ENCODE data around the gene STARD3.

Gene STARD3

DNA sequence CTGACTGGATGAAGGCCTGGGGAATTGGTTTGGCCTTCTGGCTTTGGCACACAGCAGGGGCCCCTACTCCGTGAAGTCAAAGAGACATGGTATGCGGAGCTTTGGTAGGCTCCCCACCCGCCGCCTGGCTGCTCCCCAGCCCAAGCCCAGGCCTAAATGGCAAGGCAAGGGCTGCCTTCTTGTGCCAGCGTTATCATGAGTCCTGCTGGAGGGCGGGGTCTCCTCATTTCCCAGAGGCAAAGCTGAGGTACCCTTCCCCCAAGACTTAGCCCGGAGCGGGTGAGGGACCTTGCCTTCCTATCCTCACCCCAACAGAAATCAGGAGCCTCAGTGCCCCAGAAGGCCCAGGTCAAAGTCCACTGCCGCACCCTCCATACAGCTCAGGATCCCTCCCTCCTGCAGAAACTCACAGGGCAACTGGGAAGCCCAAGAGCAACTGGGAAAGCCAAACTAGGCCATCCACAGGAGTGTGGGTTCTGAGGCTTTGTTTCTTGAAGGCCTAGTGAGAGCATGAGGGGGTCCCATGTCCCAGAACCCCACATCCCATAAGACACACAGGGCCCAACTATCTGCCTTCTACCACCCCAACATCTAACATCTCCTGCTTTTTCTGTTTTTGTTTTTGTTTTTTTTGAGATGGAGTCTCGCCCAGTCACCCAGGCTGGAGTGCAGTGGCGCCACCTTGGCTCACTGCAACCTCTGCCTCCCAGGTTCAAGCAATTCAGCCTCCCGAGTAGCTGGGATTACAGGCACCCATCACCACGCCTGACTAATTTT, 41.6 kb downstream of the STARD3 start:
- H3K27me3 ChIP-seq (ENCODE audit: control insufficient read depth in 2 of 2, insufficient read depth in 2 of 2, low read length in 2 of 2): no peaks in the 10 kb centered on the region
- H3K4me1 ChIP-seq (ENCODE audit: control insufficient read depth in 2 of 2, insufficient read depth in 2 of 2, low read length in 2 of 2): peaks cover 47 to 55% of the 10 kb centered on the region in 2 donors
- peak overlapping the region in 1 of 2 donors; percentile 12 for H3K4me3 ChIP-seq (ENCODE audit: low read length in 2 of 2)
- peaks cover 2 to 13% of the 10 kb centered on the region in 2 donors for H3K36me3 ChIP-seq (ENCODE audit: control insufficient read depth in 2 of 2, insufficient read depth in 2 of 2, low read length in 2 of 2)
- H3K9ac ChIP-seq (ENCODE audit: low read depth in 1 of 2, low read length in 2 of 2): peak overlapping the region; percentile 48 to 54
- H3K9me3 ChIP-seq (ENCODE audit: control insufficient read depth in 2 of 2, low read length in 2 of 2): no peaks in the 10 kb centered on the region
- H3K27ac ChIP-seq (ENCODE audit: low read depth in 2 of 2, low read length in 2 of 2): peak overlapping the region; percentile 82 to 90

DNA sequence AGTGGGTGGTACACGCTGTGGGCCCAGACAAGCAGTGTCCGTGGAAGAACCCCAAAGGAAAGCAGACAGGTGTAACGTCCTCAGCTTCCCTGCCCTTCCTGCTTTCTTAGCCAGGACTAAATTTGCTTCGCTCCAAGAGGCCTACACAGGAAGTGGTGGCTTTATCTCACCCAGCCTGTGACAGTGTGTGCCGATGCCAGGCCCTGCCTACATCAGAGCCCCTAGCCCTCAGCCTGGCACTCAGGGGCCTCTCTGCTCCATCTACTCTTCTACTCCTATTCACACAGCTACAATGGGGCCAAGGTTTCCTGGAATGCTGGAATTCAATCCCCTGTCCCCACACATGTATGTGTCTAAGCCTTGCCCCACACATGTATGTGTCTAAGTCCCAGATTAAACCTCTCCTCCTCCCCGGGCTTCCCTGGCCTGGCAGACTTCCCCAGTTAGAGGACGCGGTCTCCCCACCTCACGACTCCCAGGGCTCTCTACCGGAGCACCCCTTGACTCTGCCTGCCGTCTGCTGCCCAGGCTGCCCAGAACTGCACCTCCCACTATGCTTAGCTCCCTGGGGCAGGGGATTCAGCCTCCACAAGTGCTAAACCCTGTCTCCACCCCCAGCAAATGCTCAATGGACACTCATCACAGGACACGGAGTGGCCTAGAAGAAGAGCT, 42.7 kb downstream of the STARD3 start:
- H3K9ac ChIP-seq (ENCODE audit: low read depth in 1 of 2, low read length in 2 of 2): peak overlapping the region; percentile 32 to 54
- H3K27ac ChIP-seq (ENCODE audit: low read depth in 2 of 2, low read length in 2 of 2): peak overlapping the region; percentile 82 to 90
- no peaks in the 10 kb centered on the region for H3K27me3 ChIP-seq (ENCODE audit: control insufficient read depth in 2 of 2, insufficient read depth in 2 of 2, low read length in 2 of 2)
- peaks cover 43 to 51% of the 10 kb centered on the region in 2 donors for H3K4me1 ChIP-seq (ENCODE audit: control insufficient read depth in 2 of 2, insufficient read depth in 2 of 2, low read length in 2 of 2)
- no peak overlapping the region for H3K4me3 ChIP-seq (ENCODE audit: low read length in 2 of 2)
- H3K36me3 ChIP-seq (ENCODE audit: control insufficient read depth in 2 of 2, insufficient read depth in 2 of 2, low read length in 2 of 2): peaks cover 10 to 20% of the 10 kb centered on the region in 2 donors
- no peaks in the 10 kb centered on the region for H3K9me3 ChIP-seq (ENCODE audit: control insufficient read depth in 2 of 2, low read length in 2 of 2)

DNA sequence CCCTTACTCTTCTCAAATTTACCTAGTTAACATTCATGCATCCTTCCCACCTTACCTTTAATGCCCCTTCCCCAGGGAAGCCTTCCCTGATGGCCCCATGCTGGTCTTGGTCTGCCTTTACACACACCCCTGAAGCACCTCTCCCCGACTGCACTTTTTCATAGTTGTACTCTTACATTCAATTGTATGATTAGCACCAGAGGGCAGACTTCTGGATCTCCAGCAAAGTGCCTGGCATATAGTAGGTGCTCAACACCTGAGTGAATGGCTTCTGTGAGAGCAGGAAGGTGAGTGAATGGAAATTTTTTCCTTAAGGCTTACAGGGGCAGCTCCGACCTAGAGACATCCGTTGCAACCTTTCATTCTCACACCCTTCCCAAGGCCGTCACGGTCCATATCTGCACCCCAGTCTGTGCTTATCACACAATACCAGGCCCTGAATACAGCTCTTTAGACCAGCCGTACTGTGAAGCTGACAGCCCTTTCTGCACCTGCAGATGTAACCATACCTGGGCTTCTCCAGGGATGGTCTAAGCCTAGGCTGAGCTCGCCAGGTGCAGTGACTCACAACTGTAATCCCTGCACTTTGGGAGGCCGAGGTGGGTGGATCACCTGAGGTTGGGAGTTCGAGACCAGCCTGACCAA, 46.5 kb downstream of the STARD3 start:
- Histone ChIP-seq H3K4me1 (ENCODE audit: control insufficient read depth in 2 of 2, insufficient read depth in 2 of 2, low read length in 2 of 2) (peaks cover 24 to 27% of the 10 kb centered on the region in 2 donors), H3K27ac (ENCODE audit: low read depth in 2 of 2, low read length in 2 of 2) (no peak overlapping the region), H3K36me3 (ENCODE audit: control insufficient read depth in 2 of 2, insufficient read depth in 2 of 2, low read length in 2 of 2) (peaks cover 12 to 25% of the 10 kb centered on the region in 2 donors), H3K9me3 (ENCODE audit: control insufficient read depth in 2 of 2, low read length in 2 of 2) (no peaks in the 10 kb centered on the region), H3K9ac (ENCODE audit: low read depth in 1 of 2, low read length in 2 of 2) (no peak overlapping the region), H3K27me3 (ENCODE audit: control insufficient read depth in 2 of 2, insufficient read depth in 2 of 2, low read length in 2 of 2) (no peaks in the 10 kb centered on the region), H3K4me3 (ENCODE audit: low read length in 2 of 2) (no peak overlapping the region)

DNA sequence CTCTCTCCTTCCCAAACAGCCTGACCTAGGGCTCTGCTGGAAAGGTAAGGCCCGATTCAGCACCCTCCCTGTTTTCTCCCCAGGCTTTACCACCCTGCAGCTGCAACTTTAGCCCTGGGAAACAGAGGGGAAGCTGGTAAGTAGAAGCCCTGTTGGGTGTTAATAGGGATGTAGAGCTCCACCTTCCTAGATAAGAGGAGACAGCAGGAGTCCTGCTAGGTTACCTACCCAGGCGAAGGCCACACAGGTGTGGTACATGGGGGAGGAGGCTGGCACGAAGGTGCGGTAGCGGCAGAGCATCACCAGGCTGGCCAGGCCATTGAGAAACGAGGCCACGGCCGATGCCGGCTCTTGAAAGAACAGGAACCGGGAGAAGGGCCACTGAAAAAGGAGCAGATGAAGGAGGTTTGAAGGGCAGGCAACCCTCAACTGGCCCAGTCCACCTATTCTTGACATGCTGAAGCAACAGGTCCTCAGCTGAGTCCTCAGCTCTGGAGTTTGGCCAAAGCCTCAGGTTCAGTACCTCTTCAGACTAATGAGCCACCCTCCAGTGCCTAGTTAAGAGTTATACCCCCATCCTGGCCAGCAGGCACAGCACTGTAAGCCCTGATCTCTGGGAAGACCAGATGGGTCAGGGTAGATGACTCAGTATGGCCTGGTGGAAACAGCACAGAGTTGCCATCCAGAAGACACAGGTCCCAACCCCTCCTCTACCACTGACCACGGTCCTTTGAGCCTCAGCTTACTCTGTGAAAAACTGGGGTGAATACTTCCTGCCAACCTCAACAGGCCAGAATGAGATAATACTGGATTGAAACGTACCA, 47.6 kb downstream of the STARD3 start:
- no peak overlapping the region for H3K9ac ChIP-seq (ENCODE audit: low read depth in 1 of 2, low read length in 2 of 2)
- H3K9me3 ChIP-seq (ENCODE audit: control insufficient read depth in 2 of 2, low read length in 2 of 2): no peaks in the 10 kb centered on the region
- H3K27ac ChIP-seq (ENCODE audit: low read depth in 2 of 2, low read length in 2 of 2): no peak overlapping the region
- peaks cover 21 to 25% of the 10 kb centered on the region in 2 donors for H3K4me1 ChIP-seq (ENCODE audit: control insufficient read depth in 2 of 2, insufficient read depth in 2 of 2, low read length in 2 of 2)
- peaks cover 12 to 25% of the 10 kb centered on the region in 2 donors for H3K36me3 ChIP-seq (ENCODE audit: control insufficient read depth in 2 of 2, insufficient read depth in 2 of 2, low read length in 2 of 2)
- H3K4me3 ChIP-seq (ENCODE audit: low read length in 2 of 2): no peak overlapping the region
- H3K27me3 ChIP-seq (ENCODE audit: control insufficient read depth in 2 of 2, insufficient read depth in 2 of 2, low read length in 2 of 2): no peaks in the 10 kb centered on the region

DNA sequence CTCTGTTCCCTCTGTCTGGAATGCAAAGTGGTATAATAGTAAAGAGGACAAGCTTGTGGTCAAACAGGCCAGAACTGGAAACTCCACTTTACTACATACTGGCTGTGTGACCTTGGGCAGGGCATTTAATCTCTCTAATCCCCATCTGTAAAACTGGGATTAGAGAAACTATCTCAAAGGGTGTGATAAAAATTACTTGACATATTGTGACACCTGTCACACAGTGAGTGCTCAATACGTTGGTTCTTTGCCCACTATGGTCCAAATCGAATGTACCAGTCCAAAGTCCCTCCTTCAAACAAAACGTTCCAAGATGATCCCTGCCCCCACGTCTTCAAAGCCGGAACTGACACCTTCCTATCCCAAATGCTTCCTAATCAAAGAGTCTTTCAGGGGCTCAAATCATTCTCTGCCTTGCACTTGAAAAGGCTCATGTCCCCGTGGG, 50.2 kb downstream of the STARD3 start:
- peaks cover 12 to 20% of the 10 kb centered on the region in 2 donors for H3K36me3 ChIP-seq (ENCODE audit: control insufficient read depth in 2 of 2, insufficient read depth in 2 of 2, low read length in 2 of 2)
- peak overlapping the region; percentile 83 to 96 for H3K4me3 ChIP-seq (ENCODE audit: low read length in 2 of 2)
- peak overlapping the region; percentile 66 to 81 for H3K9ac ChIP-seq (ENCODE audit: low read depth in 1 of 2, low read length in 2 of 2)
- no peaks in the 10 kb centered on the region for H3K9me3 ChIP-seq (ENCODE audit: control insufficient read depth in 2 of 2, low read length in 2 of 2)
- no peaks in the 10 kb centered on the region for H3K27me3 ChIP-seq (ENCODE audit: control insufficient read depth in 2 of 2, insufficient read depth in 2 of 2, low read length in 2 of 2)
- H3K4me1 ChIP-seq (ENCODE audit: control insufficient read depth in 2 of 2, insufficient read depth in 2 of 2, low read length in 2 of 2): peaks cover 16 to 17% of the 10 kb centered on the region in 2 donors
- H3K27ac ChIP-seq (ENCODE audit: low read depth in 2 of 2, low read length in 2 of 2): peak overlapping the region; percentile 96

DNA sequence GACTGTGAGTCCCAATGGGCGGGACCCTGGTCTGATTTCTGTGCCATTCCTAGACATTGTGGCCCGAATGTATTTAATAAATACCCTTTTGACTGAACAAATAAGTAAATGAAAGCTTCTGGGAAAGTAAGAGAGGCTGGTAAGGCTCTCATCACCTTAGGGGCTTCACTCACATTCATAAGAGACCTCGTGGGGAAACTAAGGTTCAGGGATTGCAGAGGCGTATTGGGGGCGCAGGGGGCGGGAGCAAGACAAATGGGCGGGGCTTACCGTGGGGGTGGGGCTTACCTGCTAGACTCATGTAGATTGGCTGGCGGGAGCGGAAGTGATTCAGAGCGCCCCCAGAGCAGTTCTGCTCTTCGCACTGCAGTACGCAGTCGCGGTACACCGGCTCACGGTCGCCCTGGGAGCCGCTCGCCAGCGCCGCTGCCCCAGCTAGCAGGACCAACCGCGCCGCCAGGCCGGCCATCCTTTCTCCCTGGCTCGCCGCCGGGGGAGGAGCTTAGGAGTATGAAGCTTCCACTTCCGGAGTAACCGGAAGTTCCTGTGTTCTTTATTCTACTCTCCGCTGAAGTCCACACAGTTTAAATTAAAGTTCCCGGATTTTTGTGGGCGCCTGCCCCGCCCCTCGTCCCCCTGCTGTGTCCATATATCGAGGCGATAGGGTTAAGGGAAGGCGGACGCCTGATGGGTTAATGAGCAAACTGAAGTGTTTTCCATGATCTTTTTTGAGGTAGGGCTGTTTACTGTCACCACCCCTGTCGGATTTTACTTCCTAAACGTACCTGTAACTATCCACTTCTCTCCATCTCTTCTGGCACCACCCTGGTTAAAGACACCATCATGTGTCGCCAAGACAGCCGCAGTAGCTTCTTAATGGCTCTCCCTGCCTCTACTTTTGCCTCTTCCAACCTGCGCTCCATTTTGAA, 50.9 kb downstream of the STARD3 start, which contains the start of gene PGAP3:
PGAP3 (minus strand) TSS at position 512 of the 929 bp plus-strand sequence; CDS start at position 469, 43 bp downstream.
- Histone ChIP-seq H3K27ac (ENCODE audit: low read depth in 2 of 2, low read length in 2 of 2) (peak within 1 kb of the TSS; percentile 96), H3K4me3 (ENCODE audit: low read length in 2 of 2) (peak within 1 kb of the TSS; percentile 83 to 96), H3K9ac (ENCODE audit: low read depth in 1 of 2, low read length in 2 of 2) (peak within 1 kb of the TSS; percentile 66 to 81), H3K36me3 (ENCODE audit: control insufficient read depth in 2 of 2, insufficient read depth in 2 of 2, low read length in 2 of 2) (peaks cover 12 to 20% of the 10 kb centered on the region in 2 donors), H3K27me3 (ENCODE audit: control insufficient read depth in 2 of 2, insufficient read depth in 2 of 2, low read length in 2 of 2) (no peaks in the 10 kb centered on the region), H3K4me1 (ENCODE audit: control insufficient read depth in 2 of 2, insufficient read depth in 2 of 2, low read length in 2 of 2) (peaks cover 16 to 17% of the 10 kb centered on the region in 2 donors), H3K9me3 (ENCODE audit: control insufficient read depth in 2 of 2, low read length in 2 of 2) (no peaks in the 10 kb centered on the region)

DNA sequence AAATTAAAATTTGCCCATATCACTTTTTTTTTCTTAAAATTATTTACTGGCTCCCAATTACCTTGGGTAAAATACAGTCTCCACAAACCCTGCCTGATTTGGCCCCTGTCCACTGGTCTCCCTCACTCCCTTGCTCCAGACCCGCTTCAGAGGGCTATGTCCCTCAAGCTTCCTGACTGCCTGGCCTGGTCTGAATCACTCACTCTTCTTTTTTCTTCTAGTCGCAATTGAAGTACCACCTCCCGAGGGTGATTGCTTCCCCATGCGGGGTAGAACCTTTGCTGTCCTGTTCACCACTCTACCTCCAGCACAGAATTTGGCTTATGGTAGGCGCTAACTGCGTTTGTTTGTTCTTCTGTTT, 51.5 kb downstream of the STARD3 start:
- H3K36me3 ChIP-seq (ENCODE audit: control insufficient read depth in 2 of 2, insufficient read depth in 2 of 2, low read length in 2 of 2): peaks cover 11 to 17% of the 10 kb centered on the region in 2 donors
- H3K9me3 ChIP-seq (ENCODE audit: control insufficient read depth in 2 of 2, low read length in 2 of 2): no peaks in the 10 kb centered on the region
- peaks cover 16 to 17% of the 10 kb centered on the region in 2 donors for H3K4me1 ChIP-seq (ENCODE audit: control insufficient read depth in 2 of 2, insufficient read depth in 2 of 2, low read length in 2 of 2)
- peak overlapping the region; percentile 83 to 96 for H3K4me3 ChIP-seq (ENCODE audit: low read length in 2 of 2)
- H3K27me3 ChIP-seq (ENCODE audit: control insufficient read depth in 2 of 2, insufficient read depth in 2 of 2, low read length in 2 of 2): no peaks in the 10 kb centered on the region
- peak overlapping the region; percentile 96 for H3K27ac ChIP-seq (ENCODE audit: low read depth in 2 of 2, low read length in 2 of 2)
- peak overlapping the region; percentile 66 to 81 for H3K9ac ChIP-seq (ENCODE audit: low read depth in 1 of 2, low read length in 2 of 2)

DNA sequence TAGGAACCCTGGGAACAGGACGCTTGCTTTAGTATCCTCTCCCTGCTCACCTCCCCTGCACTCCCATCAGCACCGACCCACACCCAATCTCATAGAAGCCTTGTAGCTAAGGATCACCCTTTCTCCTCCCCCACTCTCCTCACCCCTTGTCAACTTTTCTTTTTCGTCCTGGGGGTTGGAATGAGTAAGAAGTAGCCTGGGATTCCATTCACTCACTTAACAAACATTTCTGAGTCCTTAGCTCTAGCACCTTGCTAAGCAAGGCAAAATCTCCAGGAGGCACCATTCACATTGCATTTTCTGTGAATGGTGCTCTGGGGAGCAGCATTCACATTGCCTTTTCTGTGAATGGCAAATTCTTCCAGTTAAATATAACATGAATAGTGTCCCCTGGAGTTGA, 52.0 kb downstream of the STARD3 start:
- H3K36me3 ChIP-seq (ENCODE audit: control insufficient read depth in 2 of 2, insufficient read depth in 2 of 2, low read length in 2 of 2): peaks cover 8 to 14% of the 10 kb centered on the region in 2 donors
- H3K27ac ChIP-seq (ENCODE audit: low read depth in 2 of 2, low read length in 2 of 2): no peak overlapping the region
- H3K4me3 ChIP-seq (ENCODE audit: low read length in 2 of 2): peak overlapping the region; percentile 83 to 96
- no peaks in the 10 kb centered on the region for H3K27me3 ChIP-seq (ENCODE audit: control insufficient read depth in 2 of 2, insufficient read depth in 2 of 2, low read length in 2 of 2)
- no peaks in the 10 kb centered on the region for H3K9me3 ChIP-seq (ENCODE audit: control insufficient read depth in 2 of 2, low read length in 2 of 2)
- peak overlapping the region in 1 of 2 donors; percentile 66 for H3K9ac ChIP-seq (ENCODE audit: low read depth in 1 of 2, low read length in 2 of 2)
- H3K4me1 ChIP-seq (ENCODE audit: control insufficient read depth in 2 of 2, insufficient read depth in 2 of 2, low read length in 2 of 2): peaks cover 16 to 17% of the 10 kb centered on the region in 2 donors

DNA sequence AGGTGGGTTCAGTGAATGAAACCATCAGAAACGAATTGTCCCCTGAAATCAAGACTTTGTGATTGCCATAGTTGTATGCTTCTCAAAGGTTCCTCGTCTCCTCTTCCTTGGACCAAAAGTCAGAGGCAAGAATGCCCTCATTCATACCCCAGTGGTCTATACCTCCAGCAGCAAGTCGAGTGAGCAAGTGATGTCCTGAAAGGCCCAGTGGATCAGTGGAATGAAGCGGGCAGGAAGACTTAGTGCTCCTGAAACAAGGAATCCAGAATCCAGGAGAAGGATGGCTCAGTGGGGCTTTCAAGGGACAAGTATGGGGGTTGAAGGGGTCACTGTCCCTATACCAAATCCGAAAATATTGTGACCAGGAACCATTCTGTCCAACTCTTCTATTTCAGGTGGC, 57.6 kb downstream of the STARD3 start:
- H3K4me1 ChIP-seq (ENCODE audit: control insufficient read depth in 2 of 2, insufficient read depth in 2 of 2, low read length in 2 of 2): peaks cover 10 to 11% of the 10 kb centered on the region in 2 donors
- H3K36me3 ChIP-seq (ENCODE audit: control insufficient read depth in 2 of 2, insufficient read depth in 2 of 2, low read length in 2 of 2): no peaks in the 10 kb centered on the region
- no peak overlapping the region for H3K4me3 ChIP-seq (ENCODE audit: low read length in 2 of 2)
- no peak overlapping the region for H3K9ac ChIP-seq (ENCODE audit: low read depth in 1 of 2, low read length in 2 of 2)
- peak overlapping the region in 1 of 2 donors; percentile 65 for H3K27ac ChIP-seq (ENCODE audit: low read depth in 2 of 2, low read length in 2 of 2)
- H3K27me3 ChIP-seq (ENCODE audit: control insufficient read depth in 2 of 2, insufficient read depth in 2 of 2, low read length in 2 of 2): no peaks in the 10 kb centered on the region
- no peaks in the 10 kb centered on the region for H3K9me3 ChIP-seq (ENCODE audit: control insufficient read depth in 2 of 2, low read length in 2 of 2)

All from mucosa of rectum (tissue), 2 donors.